ENCODE measurements around the gene NECTIN1.

DNA sequence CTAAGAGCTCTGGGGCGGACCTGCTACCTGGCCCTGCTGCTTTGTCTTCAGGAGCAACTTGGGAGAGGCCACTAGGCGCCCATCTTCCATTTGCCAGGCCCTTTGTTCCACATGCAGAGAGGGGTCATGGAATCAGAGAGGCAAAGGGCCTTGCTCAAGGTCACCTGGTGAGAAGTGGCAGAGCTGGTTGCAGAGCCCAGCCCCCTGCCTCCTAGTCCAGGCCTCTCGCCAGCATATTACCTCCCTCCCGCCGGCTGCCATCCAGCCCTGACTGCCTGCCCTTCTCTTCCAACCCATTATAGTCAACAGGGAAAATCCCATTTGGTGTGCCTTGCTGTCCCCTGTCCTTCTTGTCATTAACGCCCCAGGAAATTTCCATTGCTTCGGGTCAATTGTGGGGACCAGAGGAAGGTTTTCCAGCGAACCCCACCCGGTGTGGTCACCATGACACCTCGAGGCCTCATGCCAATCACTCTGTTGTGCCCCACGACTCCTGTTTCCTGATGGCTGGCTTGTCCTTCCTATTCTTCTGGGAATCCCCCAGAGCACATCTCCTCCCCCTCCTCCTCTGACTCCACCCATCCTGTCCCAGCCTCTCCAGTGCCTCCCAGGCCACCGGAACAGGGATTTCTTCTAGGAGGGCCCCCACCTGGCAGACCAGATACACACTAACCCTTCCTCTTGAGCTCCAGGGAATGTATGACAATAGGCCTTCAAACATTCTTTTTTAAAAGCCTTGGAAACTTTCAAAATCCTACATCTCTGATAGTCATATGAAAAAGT lies 77.0 kb downstream of the NECTIN1 start:
- TF ChIP-seq, protein P1, sequence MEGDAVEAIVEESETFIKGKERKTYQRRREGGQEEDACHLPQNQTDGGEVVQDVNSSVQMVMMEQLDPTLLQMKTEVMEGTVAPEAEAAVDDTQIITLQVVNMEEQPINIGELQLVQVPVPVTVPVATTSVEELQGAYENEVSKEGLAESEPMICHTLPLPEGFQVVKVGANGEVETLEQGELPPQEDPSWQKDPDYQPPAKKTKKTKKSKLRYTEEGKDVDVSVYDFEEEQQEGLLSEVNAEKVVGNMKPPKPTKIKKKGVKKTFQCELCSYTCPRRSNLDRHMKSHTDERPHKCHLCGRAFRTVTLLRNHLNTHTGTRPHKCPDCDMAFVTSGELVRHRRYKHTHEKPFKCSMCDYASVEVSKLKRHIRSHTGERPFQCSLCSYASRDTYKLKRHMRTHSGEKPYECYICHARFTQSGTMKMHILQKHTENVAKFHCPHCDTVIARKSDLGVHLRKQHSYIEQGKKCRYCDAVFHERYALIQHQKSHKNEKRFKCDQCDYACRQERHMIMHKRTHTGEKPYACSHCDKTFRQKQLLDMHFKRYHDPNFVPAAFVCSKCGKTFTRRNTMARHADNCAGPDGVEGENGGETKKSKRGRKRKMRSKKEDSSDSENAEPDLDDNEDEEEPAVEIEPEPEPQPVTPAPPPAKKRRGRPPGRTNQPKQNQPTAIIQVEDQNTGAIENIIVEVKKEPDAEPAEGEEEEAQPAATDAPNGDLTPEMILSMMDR (IDR thresholded peaks at IDR 0.05; ENCODE audit: low read depth, low read length): no peak
- no peak for TF ChIP-seq EZH2phosphoT487 (IDR thresholded peaks at IDR 0.05; ENCODE audit: low read depth)
